Epidermal melanocyte (primary cell): Measurements from ENCODE around the gene SDR9C7.
"Not testable (repeated sequence)": the region's sequence is repeated elsewhere in the genome, so short reads cannot be mapped to it uniquely, and the experiment has no call there.

Experiments used
- DNase-seq: peaks from one replicate; pipeline ENCODE4 v3.0.0; 2011; ENCODE audit warnings: low spot score; ENCODE audit not compliant: insufficient read length

The SDR9C7 gene

DNA sequence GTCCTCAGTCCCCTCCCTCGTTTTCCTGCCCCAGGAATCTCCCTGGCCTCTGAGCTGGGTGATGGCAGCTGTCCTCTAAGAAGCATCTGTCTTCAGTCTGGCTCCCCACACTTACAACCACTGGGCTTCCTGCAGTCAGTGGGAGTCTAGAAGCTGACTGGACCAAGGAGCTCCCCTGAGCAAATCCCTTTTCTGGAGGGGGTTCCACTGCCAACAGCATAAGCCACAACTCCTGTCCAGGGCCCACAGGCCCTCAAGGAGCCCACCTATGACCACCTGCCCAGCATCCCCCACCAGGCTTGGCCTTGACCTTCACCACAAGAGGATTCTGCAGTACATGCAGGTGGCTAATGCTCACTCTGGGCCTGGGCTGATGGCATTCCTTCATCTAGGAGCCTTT lies 19.1 kb upstream of the SDR9C7 start:
- no peak for DNase-seq

DNA sequence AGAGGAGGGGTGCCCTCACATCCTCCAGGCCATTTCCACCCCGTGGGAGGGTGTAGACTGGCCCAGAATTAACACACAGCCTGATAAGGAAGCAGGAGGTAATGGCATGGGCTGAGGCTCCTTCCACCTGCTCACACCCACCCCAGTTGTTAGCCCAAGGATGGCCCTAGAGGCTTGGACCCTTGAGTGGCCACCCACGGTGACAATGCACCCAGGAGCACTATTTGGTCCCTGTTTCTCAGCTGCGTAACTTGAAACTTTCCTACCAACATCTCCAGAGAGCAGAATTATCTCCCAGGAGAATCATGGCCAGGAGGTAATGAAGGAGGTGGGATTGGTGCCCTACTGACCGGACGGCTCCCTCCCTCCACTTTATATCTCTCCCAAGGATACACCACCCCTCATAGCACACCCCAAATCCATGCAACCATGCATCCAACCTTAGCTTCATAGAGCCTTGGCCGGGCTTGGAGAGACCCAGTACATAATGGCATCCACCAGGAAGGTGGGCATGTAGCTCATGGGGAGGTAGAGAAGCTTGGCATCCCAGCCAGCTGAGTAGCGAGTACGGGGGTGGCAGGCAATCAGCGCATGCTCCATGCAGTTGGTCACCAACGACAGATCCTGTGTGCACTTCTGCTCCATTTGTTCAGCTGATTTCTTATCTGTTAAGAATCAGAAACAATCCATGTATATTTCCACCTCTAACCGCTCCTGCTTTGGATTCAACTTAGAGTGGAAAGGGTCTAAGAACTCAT lies 17.6 kb upstream of the SDR9C7 start:
- no peak for DNase-seq

DNA sequence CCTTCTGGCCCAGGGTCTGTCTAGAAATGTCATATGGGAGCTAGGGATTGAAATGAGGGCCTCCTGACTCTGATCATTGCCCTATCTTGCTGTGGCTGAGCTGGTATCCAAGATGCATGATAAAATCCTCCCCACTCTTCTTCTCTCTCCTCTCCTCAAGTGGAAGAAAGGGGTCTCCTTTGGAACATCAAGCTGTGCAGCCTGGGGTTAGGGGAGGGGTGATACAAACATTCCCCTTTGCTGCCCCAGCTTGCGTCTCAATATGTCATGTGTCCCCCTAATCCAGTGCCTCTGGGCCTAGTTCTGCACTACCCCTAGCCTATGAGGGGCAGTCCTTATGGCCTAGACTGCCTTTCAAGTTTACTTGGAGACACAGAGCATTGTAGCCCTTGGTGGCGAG lies 14.7 kb upstream of the SDR9C7 start:
- DNase-seq, result no peak

- DNase-seq, result no peak
These were observed 14.2 kb upstream of the SDR9C7 start for GRCh38 chr12:56948457-56948777.

DNA sequence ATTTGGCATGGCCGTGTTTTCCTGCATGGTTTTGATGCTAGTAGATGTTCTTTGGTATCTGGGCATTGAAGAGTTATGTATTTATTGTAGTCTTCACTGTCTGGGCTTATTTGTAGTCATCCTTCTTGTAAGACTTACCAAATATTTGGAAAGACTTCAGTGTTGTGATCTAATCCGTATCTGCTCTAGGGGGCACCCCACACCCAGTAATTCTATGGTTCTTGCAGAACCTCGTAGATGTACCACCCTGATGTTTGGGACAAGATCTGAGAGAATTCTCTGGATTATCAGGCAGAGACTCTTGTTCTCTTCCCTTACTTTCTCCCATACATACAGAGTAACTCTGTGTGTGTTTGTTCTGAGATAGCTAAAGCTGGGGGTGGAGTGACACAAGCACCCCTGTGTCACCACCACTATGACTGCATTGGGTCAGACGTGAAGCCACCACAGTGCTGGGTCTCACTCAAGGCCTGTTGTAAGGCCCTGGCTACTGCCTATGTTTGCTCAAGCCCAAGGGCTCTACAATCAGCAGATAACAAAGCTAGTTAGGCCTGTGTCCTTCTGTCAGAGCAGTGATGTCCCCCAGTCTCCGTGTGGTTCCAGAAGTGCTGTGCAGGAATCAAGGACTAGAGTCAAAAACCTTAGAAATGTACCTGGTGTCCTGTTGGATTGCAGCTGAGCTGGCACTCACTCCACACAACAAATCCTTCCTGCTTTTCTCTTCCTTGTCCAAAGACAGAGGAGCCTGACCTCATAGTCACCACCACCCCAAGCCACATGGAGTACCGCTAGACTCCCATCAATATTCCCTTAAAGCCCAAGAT lies 13.6 kb upstream of the SDR9C7 start:
- DNase-seq, result no peak

GRCh38 chr12:56943878-56944277 lies 9.7 kb upstream of the SDR9C7 start:
- DNase-seq, result no peak

DNA sequence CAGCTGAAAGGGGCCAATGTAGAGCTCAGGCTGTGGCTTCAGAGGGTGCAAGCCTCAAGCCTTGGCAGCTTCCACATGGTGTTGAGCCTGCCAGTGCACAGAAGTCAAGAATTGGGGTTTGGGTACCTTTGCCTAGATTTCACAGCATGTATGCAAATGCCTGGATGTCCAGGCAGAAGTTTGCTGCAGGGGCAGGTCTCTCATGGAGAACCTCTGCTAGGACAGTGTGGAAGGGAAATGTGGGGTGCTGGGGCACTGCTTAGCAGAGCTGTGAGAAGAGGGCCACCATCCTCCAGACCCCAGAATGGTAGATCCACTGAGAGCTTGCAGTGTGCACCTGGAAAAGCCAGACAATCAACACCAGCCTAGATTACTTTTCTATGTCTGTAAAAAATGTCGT lies 9.2 kb upstream of the SDR9C7 start:
- not testable (repeated sequence) for DNase-seq

DNA sequence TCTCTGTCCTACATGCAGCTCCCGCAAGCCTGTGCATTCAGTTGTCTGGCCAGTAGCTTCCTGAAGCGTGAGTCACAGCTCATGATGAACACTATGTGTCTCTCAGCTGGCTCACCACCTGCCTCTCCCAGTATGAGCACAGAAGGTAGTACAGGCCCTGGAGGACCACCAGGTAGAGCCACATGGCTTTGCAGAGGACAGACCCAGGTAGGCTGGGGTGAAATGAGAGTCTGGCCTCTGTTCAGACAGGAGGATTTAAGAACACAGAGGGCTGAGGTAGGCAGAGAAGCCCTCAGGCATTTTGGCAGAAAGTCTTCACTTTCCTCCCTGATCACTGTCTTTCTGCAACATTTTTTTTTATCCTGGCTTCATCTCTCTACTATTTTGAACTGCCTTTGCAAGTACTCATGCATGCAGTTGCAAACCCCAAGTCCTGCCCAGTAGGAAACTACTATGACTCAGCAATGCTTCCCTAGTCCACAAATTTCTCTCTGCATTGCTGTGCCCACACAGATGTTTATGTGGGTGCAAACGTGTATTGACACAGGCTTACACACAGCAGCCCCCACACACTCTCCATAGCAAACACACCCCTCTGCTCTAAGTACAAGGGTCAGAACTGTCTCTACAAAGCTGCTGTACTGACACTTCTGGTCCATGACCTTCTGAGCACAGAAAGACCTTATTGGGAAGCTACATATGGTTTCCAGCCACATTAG lies 7.2 kb upstream of the SDR9C7 start:
- no peak for DNase-seq

GRCh38 chr12:56940942-56941298 lies 6.7 kb upstream of the SDR9C7 start:
- DNase-seq, result not testable (repeated sequence)

DNA sequence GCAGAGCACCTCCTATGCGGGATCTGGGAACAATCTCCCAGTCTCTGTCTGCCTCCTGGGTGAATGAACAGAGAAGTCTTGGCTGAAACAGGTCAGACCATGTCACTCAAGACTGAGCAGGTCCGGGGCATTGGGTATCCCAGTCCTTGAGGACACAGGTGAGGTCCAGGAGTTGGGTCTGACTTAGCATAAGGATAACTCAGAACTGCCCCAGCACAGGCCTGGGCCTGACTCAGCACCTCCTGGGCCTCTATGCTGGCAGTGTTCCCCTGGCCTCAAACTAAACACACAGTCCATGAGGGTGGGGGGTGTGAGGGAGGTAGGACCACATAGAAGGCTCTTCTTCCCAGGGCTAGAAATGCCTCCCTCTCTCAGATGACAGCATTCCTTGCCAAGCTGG lies 1.5 kb upstream of the SDR9C7 start:
- DNase-seq, result no peak

GRCh38 chr12:56935157-56935556 lies 949 bp upstream of the SDR9C7 start:
- no peak for DNase-seq

DNA sequence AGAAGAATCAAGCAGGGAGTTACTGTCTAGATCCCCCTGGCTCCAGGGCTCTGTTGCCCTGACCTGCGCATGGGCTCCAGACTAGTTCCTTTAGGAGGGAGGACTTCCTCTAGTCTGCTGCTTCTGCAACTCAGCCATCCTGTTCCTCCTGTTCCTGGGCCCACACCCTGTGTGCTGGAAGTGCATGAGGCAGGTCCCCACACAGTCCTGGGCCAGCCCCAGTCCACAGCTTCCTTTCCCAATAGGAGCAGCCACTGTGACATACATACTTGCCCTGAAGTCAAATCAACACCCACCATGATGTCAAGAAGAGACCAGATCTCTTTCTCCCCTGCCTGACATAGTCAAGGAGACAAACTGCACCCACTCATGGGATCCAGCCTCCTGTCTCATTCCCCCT lies 1.3 kb downstream of the SDR9C7 start:
- no peak for DNase-seq

DNA sequence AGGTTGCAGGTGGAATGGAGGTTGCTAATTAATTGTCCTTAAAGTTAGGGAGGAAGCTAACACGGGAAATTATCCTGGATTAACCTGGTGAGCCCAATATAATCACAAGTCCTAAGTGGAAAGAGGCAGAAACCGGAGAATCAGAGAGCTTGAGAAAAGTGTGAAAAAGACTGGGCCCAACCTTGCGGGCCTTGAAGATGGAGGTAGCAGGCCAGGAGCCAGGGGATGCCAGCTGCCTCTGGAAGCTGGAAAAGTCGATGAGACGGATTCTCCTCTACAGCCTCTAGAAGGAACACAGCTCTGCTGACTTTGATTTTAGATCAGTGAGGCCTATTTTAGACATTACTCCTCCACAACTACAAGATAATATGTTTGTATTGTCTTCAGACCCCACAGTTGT lies 2.1 kb downstream of the SDR9C7 start:
- DNase-seq, result no peak

GRCh38 chr12:56931474-56931978 lies 2.7 kb downstream of the SDR9C7 start:
- no peak for DNase-seq

DNA sequence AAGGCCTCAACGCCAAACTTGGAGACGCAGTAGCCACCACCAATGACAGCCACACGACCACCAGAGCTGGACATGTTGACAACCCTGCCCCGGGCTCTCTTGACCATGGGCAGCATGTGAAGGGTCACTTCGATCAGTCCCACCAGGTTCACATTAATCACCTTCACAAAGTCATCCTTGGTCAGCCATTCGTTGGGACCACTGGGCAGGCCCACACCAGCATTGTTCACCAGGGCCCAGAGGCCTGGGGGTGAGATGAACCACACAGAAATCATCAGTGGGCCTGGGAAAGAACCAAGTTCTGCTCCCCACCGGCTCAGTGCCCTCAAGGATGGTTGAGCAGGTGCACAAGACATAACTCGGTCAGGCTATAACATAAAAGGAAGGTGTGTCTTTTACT lies 4.0 kb downstream of the SDR9C7 start:
- no peak for DNase-seq

GRCh38 chr12:56929780-56930179 lies 4.4 kb downstream of the SDR9C7 start:
- DNase-seq, result no peak

DNA sequence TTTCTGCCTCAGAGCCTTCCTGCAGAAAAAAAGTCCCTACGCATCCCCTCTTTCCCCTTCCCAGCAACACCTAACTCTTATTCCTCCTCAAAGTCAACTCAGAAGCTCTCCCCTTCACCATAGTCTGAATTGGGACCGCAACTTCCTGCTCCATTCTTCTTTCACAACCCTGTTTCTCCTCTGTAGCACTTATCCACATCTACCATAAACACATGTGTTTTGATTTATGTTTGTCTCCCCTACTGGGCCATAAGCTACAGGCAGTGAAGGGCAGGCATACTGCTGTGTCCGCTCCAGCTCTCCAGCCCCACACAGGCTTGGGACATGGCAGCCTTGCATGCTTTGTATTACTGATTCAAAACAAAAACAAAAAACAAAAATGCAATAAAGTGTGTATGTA lies 5.9 kb downstream of the SDR9C7 start:
- no peak for DNase-seq

- DNase-seq, result no peak
These were observed 6.9 kb downstream of the SDR9C7 start for GRCh38 chr12:56927281-56927680.

GRCh38 chr12:56922031-56922430 lies 12.2 kb downstream of the SDR9C7 start:
- no peak for DNase-seq

DNA sequence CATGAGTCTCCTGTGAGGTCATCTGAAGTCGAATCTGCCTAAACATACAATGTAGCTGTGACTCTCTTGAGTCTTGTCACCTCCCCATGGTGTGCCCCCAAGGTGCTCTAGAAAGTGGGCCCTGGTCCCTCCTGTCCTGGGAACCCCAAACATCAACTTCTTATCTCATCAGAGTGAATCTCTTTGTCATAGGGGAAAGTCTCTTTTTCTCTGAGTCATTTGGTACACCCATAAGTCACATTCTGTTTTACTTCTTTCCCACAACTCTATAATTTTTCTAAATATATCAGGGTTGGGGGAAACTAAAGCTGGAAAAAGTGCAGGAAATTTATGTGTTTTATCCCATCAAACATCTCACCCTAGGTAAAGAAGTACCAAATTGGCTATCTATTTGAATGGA lies 12.9 kb downstream of the SDR9C7 start:
- no peak for DNase-seq

DNA sequence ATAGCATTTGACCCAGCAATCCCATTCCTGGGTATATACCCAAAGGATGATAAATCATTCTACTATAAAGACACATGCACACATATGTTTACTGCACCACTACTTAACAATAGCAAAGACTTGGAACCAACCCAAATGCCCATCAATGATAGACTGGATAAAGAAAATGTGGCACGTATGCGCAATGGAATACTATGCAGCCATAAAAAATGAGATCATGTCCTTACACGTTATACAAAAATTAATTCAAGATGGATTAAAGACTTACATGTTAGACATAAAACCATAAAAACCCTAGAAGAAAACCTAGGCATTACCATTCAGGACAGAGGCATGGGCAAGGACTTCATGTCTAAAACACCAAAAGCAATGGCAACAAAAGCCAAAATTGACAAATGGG lies 16.1 kb downstream of the SDR9C7 start:
- not testable (repeated sequence) for DNase-seq

GRCh38 chr12:56916996-56917333 lies 17.2 kb downstream of the SDR9C7 start:
- DNase-seq, result no peak
